ENCODE results near the gene PRR33. TPM values are rescaled to one million over a fixed set of nuclear protein-coding genes. Genes with fewer than 3 reads are reported as not detected.

Gene PRR33
- polyA plus RNA-seq, 3 donors = 0.04 to 0.07 (median 0.07) TPM

DNA sequence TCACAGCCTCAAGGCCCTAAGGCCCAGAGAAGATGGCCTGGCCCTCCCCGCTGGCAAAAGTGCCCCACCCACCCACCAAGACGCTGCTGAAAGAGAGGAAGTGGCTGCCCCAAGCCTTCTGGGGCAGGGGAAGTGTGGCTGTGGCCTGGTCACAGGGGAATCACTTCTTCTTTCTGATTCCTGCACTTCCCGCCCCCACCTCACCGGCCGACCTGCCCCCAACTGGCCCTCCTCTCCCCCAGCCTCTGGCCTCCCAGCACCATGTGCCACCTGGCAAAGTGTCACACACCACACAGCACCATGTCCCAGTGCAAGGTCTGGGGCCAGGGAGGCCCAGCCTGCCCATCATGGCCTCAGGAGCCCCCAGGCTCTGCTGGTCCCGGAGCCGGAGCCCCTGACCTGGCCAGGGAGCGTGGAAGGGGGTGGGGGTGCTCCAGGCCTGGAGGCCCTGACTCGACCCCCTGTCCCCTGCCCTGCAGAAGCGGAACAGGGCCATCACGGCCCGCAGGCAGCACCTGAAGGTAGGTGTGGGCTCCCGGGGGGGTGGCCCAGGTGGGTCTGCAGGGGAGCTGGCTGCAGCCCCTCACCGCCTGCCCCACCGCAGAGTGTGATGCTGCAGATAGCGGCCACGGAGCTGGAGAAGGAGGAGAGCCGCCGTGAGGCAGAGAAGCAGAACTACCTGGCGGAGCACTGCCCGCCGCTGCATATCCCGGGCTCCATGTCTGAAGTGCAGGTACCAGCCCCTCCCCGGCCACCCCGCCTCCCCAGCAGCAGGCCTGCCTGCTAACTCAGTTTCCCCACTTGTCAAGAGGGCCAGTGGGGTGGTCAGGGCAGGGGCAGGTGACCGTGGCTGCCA lies 51.5 kb downstream of the PRR33 start:
- no peak for DNase-seq (ENCODE audit: low read depth in 3 of 3, low spot score in 2 of 3)

DNA sequence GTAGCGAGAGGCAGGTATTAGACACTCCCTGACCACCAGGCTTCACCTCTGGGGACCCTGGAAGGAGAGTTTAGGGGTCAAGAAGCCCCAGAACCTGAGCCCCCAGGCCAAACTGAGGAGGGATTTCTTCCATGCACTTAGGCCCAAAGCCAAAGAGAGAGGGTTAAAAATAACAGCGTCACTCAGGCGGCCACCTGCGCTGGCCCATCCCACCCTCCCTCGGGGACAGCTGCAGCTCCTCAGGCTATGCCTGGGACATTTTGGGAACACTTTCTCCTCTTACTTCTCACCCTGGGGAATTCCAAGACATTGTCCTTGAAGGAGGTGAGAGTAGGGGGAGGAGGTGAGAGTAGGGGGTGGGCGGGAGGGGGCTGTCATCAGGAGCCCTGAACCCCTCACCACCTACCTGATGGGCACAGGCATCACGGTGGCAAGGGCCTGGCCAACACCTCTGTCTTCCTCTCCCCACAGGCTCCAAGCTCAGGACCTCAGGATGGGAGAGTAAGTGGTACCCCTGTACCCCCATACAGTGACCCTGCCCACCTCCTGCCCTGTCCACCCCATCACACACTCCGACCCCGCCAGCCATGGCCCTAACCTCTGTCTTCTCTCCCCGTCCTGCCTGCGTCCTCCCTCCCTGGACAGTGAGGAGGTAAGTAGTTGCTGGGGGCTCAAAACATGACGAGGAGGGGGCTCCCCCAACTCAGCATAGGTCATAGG lies 52.3 kb downstream of the PRR33 start:
- DNase-seq (ENCODE audit: low read depth in 3 of 3, low spot score in 2 of 3) = no peak

DNA sequence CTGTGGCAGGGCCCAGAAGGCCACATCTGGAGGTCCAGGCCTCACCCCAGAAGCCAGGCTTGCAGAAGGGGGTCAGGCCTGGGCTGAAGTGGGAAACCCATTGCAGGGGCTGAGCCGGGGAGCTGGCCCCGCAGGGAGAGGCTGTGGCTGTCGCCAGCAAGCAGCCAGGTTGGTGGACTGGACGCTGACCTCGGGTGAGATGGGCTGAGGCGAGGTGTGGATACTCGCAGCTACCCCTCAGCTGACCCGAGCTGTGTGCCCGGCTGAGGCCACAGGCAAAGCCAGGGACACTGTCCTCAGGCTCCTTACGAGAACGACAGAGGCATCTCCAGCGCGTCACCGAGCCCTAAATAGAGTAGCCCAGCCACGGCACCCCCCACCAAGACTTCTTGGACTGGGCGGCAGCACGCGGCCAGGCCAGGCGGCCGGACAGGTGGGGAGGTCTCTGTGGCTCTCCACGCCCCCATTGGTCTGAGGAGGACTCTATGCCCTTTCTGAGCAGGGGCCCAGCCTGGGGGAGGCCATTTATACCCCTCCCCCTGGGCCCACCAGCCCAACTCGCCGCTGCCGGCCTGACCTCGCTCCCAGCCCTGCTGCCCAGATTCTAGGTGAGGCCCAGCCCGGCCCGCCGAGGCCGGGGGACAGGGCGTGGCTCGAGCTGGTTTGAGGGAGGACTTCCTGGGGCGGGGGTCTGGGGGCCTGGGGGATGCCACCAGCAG lies 53.1 kb downstream of the PRR33 start, which contains the start of gene TNNI2:
Gene TNNI2 (plus strand): TSS at position 556 of the 719 bp plus-strand sequence. CDS start 716 bp downstream, outside the sequence.
- no peak for DNase-seq (ENCODE audit: low read depth in 3 of 3, low spot score in 2 of 3)

Other genes with a start within 250 kb of the PRR33 start
- gene KRTAP5-6, start 194.7 kb downstream of the PRR33 start, polyA plus RNA-seq (ENCODE audit: insufficient read length in 3 of 3) = not detected
- gene IFITM10, start 141.3 kb downstream of the PRR33 start, polyA plus RNA-seq (ENCODE audit: insufficient read length in 3 of 3) = under 1 TPM; 0.11 to 0.30 (median 0.14) TPM
- gene CTSD, start 128.0 kb downstream of the PRR33 start, polyA plus RNA-seq (ENCODE audit: insufficient read length in 3 of 3) = 100 to 1,000 TPM; 192 to 255 (median 211) TPM
- gene SYT8, start 56.9 kb downstream of the PRR33 start, polyA plus RNA-seq (ENCODE audit: insufficient read length in 3 of 3) = under 1 TPM in 1 of 3 donors, not detected in 2; 0.33 TPM
- gene TNNI2, start 52.9 kb downstream of the PRR33 start, polyA plus RNA-seq (ENCODE audit: insufficient read length in 3 of 3) = under 1 TPM; 0.29 to 0.42 (median 0.40) TPM
- 1 to 10 TPM; 4.2 to 4.8 (median 4.8) TPM for gene LSP1, start 38.8 kb downstream of the PRR33 start, polyA plus RNA-seq (ENCODE audit: insufficient read length in 3 of 3)
- gene TNNT3, start 27.8 kb upstream of the PRR33 start, polyA plus RNA-seq (ENCODE audit: insufficient read length in 3 of 3) = 1 to 10 TPM; 5.3 to 7.3 (median 5.9) TPM
- 10 to 100 TPM; 49.9 to 54.0 (median 50.6) TPM for gene MRPL23, start 55.4 kb upstream of the PRR33 start, polyA plus RNA-seq (ENCODE audit: insufficient read length in 3 of 3)
- gene H19, start 105.9 kb upstream of the PRR33 start, polyA plus RNA-seq (ENCODE audit: insufficient read length in 3 of 3) = 1,000 to 10,000 TPM; 2,355 to 2,928 (median 2,601) TPM
- 100 to 1,000 TPM; 718 to 837 (median 829) TPM for gene IGF2, start 247.5 kb upstream of the PRR33 start, polyA plus RNA-seq (ENCODE audit: insufficient read length in 3 of 3)

Data from right renal cortex interstitium (tissue), 3 donors.